ENCODE measurements around the gene DIS3L2. TPM values are rescaled to one million over a fixed set of nuclear protein-coding genes. Genes with fewer than 3 reads are reported as not detected.

DIS3L2 gene
- total RNA-seq: 10 to 100 TPM; 32.3 to 37.8 TPM

DNA sequence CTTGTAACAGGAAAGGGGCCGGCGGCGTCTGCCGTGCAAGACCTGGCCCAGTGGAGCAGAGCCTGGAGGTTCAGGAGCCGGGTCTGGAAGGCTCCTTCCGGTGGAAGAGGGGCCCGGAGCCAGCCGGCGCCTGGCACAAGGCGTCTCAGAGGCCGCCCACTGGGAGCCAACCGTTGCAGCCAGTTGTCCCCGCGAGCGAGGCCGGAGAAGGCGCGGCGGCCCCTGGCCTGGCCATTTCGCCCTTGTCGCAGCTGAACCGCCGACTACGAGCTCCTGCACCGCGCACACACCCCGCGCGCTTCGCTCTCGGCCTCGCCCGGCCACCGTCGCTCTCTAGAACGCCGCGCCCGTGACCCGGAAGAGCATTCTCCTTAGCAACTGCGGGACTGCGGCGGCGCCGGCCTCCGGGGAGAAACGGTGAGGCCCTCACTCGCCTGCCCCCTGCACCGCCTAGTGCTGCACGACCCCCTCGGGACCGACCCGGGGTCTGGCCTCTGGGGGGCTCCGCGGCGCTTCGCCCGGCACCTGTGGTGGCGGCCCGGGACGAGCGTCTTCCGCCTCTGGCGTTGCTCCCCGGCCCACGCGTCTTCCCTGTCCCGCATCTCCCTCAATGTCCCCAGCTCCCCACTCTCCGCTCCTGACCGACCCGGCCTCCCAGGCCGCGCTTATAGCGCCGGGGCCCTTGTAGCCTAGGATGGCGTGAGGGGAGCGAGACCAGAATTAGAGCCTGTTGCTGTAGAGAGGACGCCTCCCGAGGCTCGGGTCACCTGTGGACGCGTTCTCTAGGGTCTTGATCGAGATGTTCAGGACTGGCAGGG, at the start of gene DIS3L2:
Gene DIS3L2, plus strand, starts transcription at position 365 of the 818 bp plus-strand sequence. CDS start 53,215 bp downstream, outside the sequence.

DNA sequence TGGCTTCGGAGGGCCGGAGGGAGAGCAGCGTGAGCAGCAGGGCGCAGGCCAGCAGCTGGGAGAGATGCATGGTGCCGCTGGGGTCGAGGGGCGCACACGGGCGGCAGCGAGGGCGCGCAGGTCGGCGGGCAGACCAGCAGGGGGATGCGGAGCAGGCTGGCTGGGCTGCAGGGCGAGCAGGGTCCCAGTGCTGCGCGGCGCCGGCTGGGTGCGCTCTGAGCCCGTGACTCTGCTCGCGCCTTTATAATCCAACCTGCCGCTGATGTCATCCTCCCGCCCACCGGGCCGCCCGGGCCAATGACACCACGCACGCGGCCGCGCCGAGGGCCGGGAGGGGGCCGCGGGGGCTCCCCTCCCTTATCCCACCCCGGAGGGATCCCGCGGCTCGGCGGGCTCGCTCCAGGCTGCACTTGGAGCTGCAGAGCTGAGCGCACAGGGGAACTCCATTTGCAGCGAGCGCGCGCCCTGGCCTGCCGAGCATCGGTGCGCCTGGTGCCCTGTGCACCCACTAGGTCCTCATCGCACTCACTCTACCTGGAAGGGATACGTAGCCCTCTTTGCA, 35.3 kb upstream of the DIS3L2 start, which contains the start of gene NPPC:
Gene NPPC, minus strand, starts transcription at position 217 of the 562 bp plus-strand sequence. Its CDS starts 147 bp downstream, at position 70.

DNA sequence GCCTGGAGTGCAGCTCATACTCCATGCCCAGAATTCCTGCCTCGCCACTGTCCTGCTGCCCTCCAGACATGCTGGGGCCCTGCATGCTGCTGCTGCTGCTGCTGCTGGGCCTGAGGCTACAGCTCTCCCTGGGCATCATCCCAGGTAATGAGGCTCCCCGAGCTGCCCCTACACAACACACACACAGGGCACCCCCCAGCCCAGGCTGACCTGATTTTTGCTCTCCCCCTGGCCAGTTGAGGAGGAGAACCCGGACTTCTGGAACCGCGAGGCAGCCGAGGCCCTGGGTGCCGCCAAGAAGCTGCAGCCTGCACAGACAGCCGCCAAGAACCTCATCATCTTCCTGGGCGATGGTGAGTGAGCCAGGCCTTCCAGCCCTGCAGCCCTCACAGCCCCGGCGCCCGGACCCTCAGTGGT, 417.2 kb downstream of the DIS3L2 start, which contains the start of gene ALPP:
Gene ALPP, plus strand, starts transcription at position 17 of the 417 bp plus-strand sequence. Its CDS starts 52 bp downstream, at position 69.

Small RNA genes within 50 kb of the gene (microRNA-seq; reads per million reads assigned to microRNA genes)
- not detected for gene MIR562 (ENCODE audit: borderline microRNAs expressed, borderline replicate concordance)

Other genes starting within 250 kb of the DIS3L2 start
- gene PDE6D, start 180.4 kb upstream of the DIS3L2 start, total RNA-seq: 10 to 100 TPM; 26.8 to 28.3 TPM
- 10 to 100 TPM; 39.0 to 40.8 TPM for gene COPS7B, start 175.3 kb upstream of the DIS3L2 start, total RNA-seq
- under 1 TPM in 1 of 2 experiments, not detected in 1; 0.33 TPM for gene NPPC, start 35.3 kb upstream of the DIS3L2 start, total RNA-seq

Measured in activated naive CD4-positive, alpha-beta T cell treated with anti-CD3 and anti-CD28 coated beads, Interleukin-2, amount 10 ng/mL, durations not matched to agents 5 hours and 36 hours (primary cell).